Progenitor cell of endocrine pancreas (in vitro differentiated cells): ENCODE data around the gene CGRRF1. TPM values are rescaled to one million over a fixed set of nuclear protein-coding genes. Genes with fewer than 3 reads are reported as not detected.
A peak's percentile ranks its signal among the peaks of the same experiment; 100 is the strongest.

Experiments used
- DNase-seq: peaks from one replicate; pipeline ENCODE4 v3.0.0; 2021; ENCODE audit warnings: low spot score; ENCODE audit not compliant: unreplicated experiment
- H3K27ac Mint-ChIP-seq: 2 replicates; pipeline ENCODE4 v1.8.0; 2021; ENCODE audit warnings: mild to moderate bottlenecking, moderate library complexity, mixed read lengths
- H3K27me3 Mint-ChIP-seq: 2 replicates; pipeline ENCODE4 v1.8.0; 2021; ENCODE audit warnings: mixed read lengths
- H3K36me3 Mint-ChIP-seq: 2 replicates; pipeline ENCODE4 v1.8.0; 2022; ENCODE audit warnings: mixed read lengths; ENCODE audit not compliant: insufficient read depth
- H3K4me1 Mint-ChIP-seq: 2 replicates; pipeline ENCODE4 v1.8.0; 2021; ENCODE audit warnings: low read depth, mixed read lengths
- H3K4me3 Mint-ChIP-seq: 2 replicates; pipeline ENCODE4 v1.8.0; 2021; ENCODE audit warnings: low read depth, mild to moderate bottlenecking, moderate library complexity, mixed read lengths
- H3K9me3 Mint-ChIP-seq: 2 replicates; pipeline ENCODE4 v1.8.0; 2021; ENCODE audit warnings: low read depth, mixed read lengths
- total RNA-seq: library from RNA; stranded (reverse); gene quantifications from 2 replicates; pipeline ENCODE4 v1.2.1, GENCODE V29; 2021
- TF ChIP-seq, protein P1 (sequence below): fragments of 200-600 bp; sonication (generic); IDR thresholded peaks from one replicate; pipeline ENCODE4 v1.5.0; 2021; ENCODE audit warnings: antibody characterized with exemption, mild to moderate bottlenecking; ENCODE audit not compliant: unreplicated experiment

Gene CGRRF1
- total RNA-seq, 1 donor from 2014 or later: 19.3 TPM

DNA sequence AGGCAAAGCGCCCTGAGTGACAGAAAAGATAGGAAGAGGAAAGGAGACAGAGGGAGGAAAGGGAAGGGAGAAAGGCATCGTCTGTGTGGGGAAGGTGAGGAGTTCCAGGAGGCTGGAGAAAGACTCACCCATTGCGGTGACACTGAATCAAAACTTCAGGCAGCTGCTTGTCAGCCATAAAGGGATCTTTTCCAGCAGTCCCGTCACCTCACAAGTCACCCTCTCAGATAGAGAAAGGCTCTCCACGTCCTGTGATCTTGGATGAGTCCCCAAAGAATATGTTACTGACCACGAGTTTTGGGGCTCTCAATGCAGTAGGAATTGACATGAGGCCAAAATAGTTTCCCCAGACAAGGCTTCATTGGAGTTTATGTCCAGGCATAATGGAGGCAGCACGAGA, 11.1 kb upstream of the CGRRF1 start:
- TF ChIP-seq, protein P1, sequence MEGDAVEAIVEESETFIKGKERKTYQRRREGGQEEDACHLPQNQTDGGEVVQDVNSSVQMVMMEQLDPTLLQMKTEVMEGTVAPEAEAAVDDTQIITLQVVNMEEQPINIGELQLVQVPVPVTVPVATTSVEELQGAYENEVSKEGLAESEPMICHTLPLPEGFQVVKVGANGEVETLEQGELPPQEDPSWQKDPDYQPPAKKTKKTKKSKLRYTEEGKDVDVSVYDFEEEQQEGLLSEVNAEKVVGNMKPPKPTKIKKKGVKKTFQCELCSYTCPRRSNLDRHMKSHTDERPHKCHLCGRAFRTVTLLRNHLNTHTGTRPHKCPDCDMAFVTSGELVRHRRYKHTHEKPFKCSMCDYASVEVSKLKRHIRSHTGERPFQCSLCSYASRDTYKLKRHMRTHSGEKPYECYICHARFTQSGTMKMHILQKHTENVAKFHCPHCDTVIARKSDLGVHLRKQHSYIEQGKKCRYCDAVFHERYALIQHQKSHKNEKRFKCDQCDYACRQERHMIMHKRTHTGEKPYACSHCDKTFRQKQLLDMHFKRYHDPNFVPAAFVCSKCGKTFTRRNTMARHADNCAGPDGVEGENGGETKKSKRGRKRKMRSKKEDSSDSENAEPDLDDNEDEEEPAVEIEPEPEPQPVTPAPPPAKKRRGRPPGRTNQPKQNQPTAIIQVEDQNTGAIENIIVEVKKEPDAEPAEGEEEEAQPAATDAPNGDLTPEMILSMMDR: no peak
- Mint-ChIP-seq H3K27ac (no peak overlapping the region), H3K9me3 (no peaks in the 10 kb centered on the region), H3K4me3 (no peak overlapping the region), H3K4me1 (peaks cover 12% of the 10 kb centered on the region), H3K36me3 (no peaks in the 10 kb centered on the region), H3K27me3 (no peaks in the 10 kb centered on the region)
- DNase-seq: no peak

DNA sequence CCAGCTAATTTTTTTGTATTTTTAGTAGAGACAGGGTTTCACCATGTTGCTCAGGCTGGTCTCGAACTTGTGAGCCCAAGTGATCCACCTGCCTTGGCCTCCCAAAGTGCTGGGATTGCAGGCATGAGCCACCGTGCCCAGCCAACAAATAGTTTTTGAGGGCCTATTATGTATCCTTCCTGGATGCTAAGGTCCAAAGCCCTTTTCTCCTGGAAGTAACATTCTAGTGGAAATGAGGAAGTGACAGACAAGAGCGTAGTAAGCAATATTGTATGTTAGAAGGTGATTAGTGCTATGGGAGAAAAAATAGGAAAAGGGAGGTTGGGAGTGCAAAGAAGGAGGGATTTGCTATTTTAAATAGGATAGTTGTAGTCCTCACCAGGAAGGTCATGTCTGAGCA, 9.0 kb upstream of the CGRRF1 start:
- Mint-ChIP-seq H3K27me3 (no peaks in the 10 kb centered on the region), H3K4me1 (peaks cover 12% of the 10 kb centered on the region), H3K36me3 (no peaks in the 10 kb centered on the region), H3K9me3 (no peaks in the 10 kb centered on the region), H3K27ac (no peak overlapping the region), H3K4me3 (no peak overlapping the region)
- TF ChIP-seq, protein P1: no peak
- no peak for DNase-seq

DNA sequence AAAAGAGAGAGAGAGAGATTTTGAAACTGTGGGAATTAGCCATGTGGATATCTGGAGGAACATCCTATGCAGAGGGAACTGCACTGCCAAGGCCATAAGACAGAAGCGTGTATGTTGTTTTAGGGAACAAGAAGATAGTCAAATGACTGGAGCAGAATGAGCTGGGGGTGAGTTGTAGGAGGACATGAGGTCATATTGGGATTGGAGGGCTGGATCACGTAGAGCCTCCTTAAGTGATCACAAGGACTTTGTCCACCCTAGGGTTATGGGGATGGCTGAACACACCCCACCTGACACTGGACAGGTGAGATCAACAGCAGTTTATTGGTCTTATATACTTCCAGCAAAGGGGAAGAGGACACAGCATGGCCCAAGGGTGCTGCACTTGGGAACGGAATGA, 8.2 kb upstream of the CGRRF1 start:
- DNase-seq: no peak
- H3K4me1 Mint-ChIP-seq: peaks cover 11% of the 10 kb centered on the region
- no peaks in the 10 kb centered on the region for H3K9me3 Mint-ChIP-seq
- H3K27me3 Mint-ChIP-seq: no peaks in the 10 kb centered on the region
- no peak overlapping the region for H3K4me3 Mint-ChIP-seq
- no peak overlapping the region for H3K27ac Mint-ChIP-seq
- no peaks in the 10 kb centered on the region for H3K36me3 Mint-ChIP-seq
- TF ChIP-seq, protein P1: no peak

DNA sequence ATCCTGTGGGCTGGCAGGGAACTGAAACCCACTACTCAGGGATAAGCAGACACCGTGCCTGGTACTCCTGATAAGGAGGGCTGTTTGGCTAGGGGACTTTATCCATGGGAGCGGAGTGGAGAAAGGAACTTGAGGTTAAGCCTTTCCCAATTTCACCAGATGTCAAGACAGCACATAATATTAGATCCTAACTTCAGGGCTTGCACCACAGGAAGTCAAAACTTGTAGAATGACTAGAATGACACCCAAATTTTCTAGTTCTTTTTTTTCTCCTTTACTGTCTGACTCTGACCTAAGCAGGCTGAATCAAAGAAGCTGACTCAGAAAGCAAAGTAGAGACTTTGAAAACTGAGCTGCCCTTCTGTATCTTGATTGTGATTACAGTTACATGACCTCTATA, 7.1 kb upstream of the CGRRF1 start:
- Mint-ChIP-seq H3K27ac (no peak overlapping the region), H3K27me3 (peaks cover 3% of the 10 kb centered on the region), H3K9me3 (no peaks in the 10 kb centered on the region), H3K4me1 (peaks cover 9% of the 10 kb centered on the region), H3K36me3 (no peaks in the 10 kb centered on the region), H3K4me3 (no peak overlapping the region)
- DNase-seq: no peak
- TF ChIP-seq, protein P1: no peak

DNA sequence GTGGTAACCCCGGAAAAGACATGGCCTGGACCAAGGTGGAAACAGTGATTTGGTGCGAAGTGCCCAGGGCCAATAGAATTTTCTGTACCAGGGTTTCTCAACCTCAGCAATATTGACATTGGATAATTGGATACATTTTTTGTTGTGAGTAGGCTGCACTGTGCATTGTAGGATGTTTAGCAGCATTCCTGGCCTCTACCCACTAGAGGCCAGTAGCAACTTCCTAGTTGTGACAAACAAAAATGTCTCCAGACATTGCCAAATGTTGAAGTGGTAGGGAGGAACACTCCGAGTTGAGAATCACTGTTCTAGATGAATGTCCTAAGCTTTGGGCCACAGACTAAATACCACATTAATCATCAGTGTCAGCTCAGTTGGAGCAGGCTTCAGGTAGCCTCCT, 6.2 kb upstream of the CGRRF1 start:
- Mint-ChIP-seq H3K9me3 (no peaks in the 10 kb centered on the region), H3K27me3 (peaks cover 3% of the 10 kb centered on the region), H3K27ac (no peak overlapping the region), H3K36me3 (no peaks in the 10 kb centered on the region), H3K4me3 (no peak overlapping the region), H3K4me1 (peaks cover 2% of the 10 kb centered on the region)
- TF ChIP-seq, protein P1: peak; percentile 48
- DNase-seq: no peak

DNA sequence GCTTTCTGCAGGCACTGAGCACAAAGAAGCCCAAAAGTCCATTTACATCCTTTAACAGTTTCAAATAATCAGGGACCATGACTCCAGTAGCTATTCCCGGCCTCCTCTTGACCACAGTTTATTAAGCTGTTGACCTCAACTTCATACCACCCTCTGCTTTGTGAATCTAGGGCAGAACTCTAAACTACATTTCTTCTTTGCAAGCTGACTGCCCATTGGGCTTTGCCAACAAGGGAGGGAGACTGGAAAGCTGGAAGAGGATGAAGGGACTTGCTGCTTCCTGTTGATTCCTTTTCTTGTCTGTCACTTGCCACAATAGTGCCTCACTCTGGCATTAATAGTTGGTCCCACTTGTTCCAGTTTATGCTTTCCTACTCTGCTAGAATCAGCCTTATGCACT, 2.7 kb downstream of the CGRRF1 start:
- Mint-ChIP-seq H3K9me3 (peaks cover 14% of the 10 kb centered on the region), H3K4me1 (peaks cover 14% of the 10 kb centered on the region), H3K27me3 (peaks cover 3% of the 10 kb centered on the region), H3K36me3 (peaks cover 23% of the 10 kb centered on the region), H3K27ac (no peak overlapping the region), H3K4me3 (no peak overlapping the region)
- no peak for DNase-seq
- TF ChIP-seq, protein P1: no peak
